HG03039 (cell line): ENCODE results near the gene RNF113B.

Source experiments
- ATAC-seq: cut with Tn5 transposase; IDR thresholded peaks from one replicate; pipeline ENCODE4 v1.9.1; 2021; ENCODE audit warnings: mild to moderate bottlenecking, moderate library complexity; ENCODE audit not compliant: unreplicated experiment

The RNF113B gene

DNA sequence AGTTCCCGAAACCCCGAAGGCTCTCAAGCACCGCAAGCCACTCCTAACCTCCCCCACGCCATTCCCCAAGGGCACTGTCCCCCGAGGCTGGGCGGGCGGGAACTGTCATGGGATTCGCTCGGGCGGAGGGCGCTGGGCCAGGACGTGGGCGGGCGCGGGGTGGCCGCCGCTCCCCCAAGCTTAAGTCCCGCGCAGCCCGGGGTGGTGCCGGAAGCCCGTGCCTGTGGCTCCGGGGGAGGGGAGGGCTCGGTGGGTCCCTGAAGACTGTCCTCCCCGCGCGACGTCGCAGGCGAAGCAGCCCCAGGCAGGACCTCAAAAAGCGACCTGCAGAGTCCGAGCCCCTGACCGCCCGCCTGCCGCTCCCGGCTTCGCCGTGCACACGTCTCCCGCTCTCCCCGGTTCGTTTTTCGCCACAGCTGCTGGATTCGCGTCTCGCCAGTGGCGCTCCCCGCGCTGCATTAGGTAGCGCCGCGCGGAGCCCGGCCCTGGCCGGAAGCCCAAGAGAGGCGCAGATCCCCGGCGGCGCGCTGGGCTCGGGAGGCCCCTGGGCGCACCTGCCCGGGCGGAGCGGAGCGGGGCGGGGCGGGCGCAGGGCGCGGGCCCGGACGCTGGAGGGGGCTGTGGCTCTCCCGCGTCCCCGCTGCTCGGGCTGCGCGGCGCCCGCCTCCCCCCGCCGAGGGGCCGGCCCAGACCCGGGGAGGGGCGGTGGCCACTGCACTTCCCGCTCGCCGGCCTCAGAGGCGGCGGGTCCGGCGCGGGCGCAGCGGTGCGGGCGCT, 34.5 kb downstream of the RNF113B start, which contains the start of gene FARP1:
FARP1 (plus strand) TSS at position 715 of the 777 bp plus-strand sequence. CDS start 70,149 bp downstream, outside the sequence.
- peak; percentile 57 for ATAC-seq

GRCh38 chr13:98141509-98142379, 35.3 kb downstream of the RNF113B start:
- no peak for ATAC-seq

- ATAC-seq, result no peak
Observed at GRCh38 chr13:98141091-98141490, 36.0 kb downstream of the RNF113B start.

GRCh38 chr13:98134901-98135300, 42.2 kb downstream of the RNF113B start:
- no peak for ATAC-seq

- no peak for ATAC-seq
Observed at GRCh38 chr13:98133946-98134345, 43.1 kb downstream of the RNF113B start.

DNA sequence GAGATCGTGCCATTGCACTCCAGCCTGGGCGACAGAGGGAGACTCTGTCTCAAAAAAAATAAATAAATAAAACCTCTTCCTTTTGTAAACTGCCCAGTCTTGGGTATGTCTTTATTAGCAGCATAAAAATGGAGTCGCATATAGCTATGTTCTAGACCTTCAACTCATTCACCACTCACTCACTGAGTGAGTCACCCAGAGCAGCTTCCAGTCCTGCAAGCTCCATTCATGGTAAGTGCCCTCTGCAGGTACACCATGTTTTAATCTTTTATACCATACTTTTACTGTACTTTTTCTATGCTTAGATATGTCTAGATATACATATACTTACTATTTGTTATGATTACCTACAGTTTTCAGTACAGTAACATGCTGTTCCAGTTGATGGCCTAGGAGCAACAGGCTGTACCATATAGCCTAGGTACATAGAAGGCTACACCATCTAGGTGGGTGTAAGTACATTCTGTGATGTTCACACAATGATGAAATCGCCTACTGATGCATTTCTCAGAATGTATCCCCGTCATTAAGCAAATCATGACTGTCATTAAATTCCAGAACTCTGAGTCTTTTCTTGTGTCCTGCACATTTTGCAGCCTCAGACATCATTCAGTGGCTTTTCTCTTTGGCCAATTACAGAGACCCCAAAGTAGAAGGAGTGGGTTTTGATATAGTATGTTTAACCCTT, 47.9 kb downstream of the RNF113B start:
- no peak for ATAC-seq
